Measurements from ENCODE around the gene AUTS2.

DNA sequence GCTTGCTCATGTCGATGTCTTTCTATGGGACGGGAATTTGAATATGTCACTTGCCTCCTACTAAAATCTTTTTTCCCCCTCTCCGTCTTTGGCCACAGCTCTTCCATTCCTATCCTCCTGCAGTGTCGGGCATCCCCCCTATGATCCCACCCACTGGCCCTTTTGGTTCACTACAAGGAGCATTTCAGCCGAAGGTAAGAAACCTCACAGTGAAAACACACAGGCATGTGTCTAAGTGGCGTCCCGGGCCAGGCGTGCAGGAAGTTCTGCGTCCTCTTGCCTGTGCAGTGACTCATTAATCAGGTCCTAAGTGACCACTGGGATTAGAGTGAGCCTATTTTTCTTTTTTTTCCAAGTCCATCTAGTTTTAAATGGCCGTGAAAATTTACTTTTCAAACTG lies 1173.2 kb downstream of the AUTS2 start:
- TF ChIP-seq, protein P1, sequence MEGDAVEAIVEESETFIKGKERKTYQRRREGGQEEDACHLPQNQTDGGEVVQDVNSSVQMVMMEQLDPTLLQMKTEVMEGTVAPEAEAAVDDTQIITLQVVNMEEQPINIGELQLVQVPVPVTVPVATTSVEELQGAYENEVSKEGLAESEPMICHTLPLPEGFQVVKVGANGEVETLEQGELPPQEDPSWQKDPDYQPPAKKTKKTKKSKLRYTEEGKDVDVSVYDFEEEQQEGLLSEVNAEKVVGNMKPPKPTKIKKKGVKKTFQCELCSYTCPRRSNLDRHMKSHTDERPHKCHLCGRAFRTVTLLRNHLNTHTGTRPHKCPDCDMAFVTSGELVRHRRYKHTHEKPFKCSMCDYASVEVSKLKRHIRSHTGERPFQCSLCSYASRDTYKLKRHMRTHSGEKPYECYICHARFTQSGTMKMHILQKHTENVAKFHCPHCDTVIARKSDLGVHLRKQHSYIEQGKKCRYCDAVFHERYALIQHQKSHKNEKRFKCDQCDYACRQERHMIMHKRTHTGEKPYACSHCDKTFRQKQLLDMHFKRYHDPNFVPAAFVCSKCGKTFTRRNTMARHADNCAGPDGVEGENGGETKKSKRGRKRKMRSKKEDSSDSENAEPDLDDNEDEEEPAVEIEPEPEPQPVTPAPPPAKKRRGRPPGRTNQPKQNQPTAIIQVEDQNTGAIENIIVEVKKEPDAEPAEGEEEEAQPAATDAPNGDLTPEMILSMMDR (IDR thresholded peaks at IDR 0.05; ENCODE audit: low read length): no peak
- TF ChIP-seq EZH2 (IDR thresholded peaks at IDR 0.05; ENCODE audit: borderline replicate concordance, low read length): no peak

All from OCI-LY1 (cell line).